Muscle layer of colon (tissue), 2 donors: ENCODE data around the gene PRELID1.

Source experiments
- H3K27ac ChIP-seq: one replicate; pipeline ENCODE4 v1.7.0; 2013; ENCODE audit warnings: low read depth, mild to moderate bottlenecking, low read length, moderate library complexity
- H3K27me3 ChIP-seq, 2 donors: one replicate each; pipeline ENCODE4 v1.7.0; 2013; ENCODE audit warnings: low read length in 2 of 2, mild to moderate bottlenecking in 2 of 2; ENCODE audit not compliant: insufficient read depth in 2 of 2, control insufficient read depth in 1 of 2
- H3K36me3 ChIP-seq: one replicate; pipeline ENCODE4 v1.7.0; 2013; ENCODE audit warnings: mild to moderate bottlenecking, low read length; ENCODE audit not compliant: insufficient read depth
- H3K4me1 ChIP-seq: one replicate; pipeline ENCODE4 v1.7.0; 2013; ENCODE audit warnings: mild to moderate bottlenecking, low read length; ENCODE audit not compliant: insufficient read depth
- H3K4me3 ChIP-seq, 2 donors: one replicate each; pipeline ENCODE4 v1.7.0; 2013; ENCODE audit warnings: low read length in 2 of 2, low read depth in 1 of 2, mild to moderate bottlenecking in 1 of 2, moderate library complexity in 1 of 2
- H3K9ac ChIP-seq: one replicate; pipeline ENCODE4 v1.7.0; 2013; ENCODE audit warnings: low read length
- H3K9me3 ChIP-seq: one replicate; pipeline ENCODE4 v1.7.0; 2013; ENCODE audit warnings: mild to moderate bottlenecking, low read length
- donor health status: abdominal sarcoma.
- donor health status: Adenocarcinoma of cecum.

PRELID1 gene

GRCh38 chr5:177317959-177318377 is 14.4 kb downstream of the PRELID1 start:
- no peak overlapping the region for H3K4me3 ChIP-seq
- no peaks in the 10 kb centered on the region for H3K27me3 ChIP-seq
- H3K27ac ChIP-seq, result no peak overlapping the region
- H3K4me1 ChIP-seq, result no peaks in the 10 kb centered on the region
- H3K9ac ChIP-seq, result no peak overlapping the region
- no peaks in the 10 kb centered on the region for H3K36me3 ChIP-seq
- no peaks in the 10 kb centered on the region for H3K9me3 ChIP-seq

GRCh38 chr5:177319913-177320588 is 16.5 kb downstream of the PRELID1 start:
- Histone ChIP-seq H3K36me3 (no peaks in the 10 kb centered on the region), H3K27me3 (no peaks in the 10 kb centered on the region), H3K4me3 (no peak overlapping the region), H3K4me1 (no peaks in the 10 kb centered on the region), H3K27ac (no peak overlapping the region), H3K9ac (no peak overlapping the region), H3K9me3 (no peaks in the 10 kb centered on the region)

- no peaks in the 10 kb centered on the region for H3K36me3 ChIP-seq
- H3K9ac ChIP-seq, result no peak overlapping the region
- H3K4me1 ChIP-seq, result no peaks in the 10 kb centered on the region
- no peak overlapping the region for H3K27ac ChIP-seq
- H3K9me3 ChIP-seq, result no peaks in the 10 kb centered on the region
- H3K27me3 ChIP-seq, result no peaks in the 10 kb centered on the region
- H3K4me3 ChIP-seq, result no peak overlapping the region
These were observed 17.3 kb downstream of the PRELID1 start for GRCh38 chr5:177320879-177321278.

DNA sequence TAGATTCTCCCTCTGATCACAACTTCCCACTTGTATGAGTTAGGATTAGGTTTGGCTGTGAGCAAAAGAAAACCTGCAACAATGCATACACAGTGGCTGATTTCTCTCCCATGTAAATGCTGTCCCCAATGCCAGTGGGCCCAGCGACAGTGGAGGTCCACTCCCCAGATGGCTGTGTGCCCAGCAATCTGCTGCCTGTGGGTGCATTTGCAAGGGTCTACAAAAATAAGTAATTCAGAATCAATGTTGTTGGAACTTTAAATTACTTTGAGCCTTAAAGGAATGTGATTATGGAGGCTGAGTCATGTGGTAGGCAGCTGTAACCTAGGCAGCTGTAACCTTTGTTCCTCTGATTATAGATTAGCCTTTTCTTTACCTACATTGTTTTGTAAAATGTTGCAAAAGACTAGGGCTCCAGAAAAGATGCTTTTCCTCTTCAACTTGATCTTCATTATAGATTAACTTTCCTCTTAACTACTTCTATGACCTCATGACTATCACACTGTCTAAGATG is 22.3 kb downstream of the PRELID1 start:
- peaks cover 4% of the 10 kb centered on the region for H3K36me3 ChIP-seq

GRCh38 chr5:177327539-177328522 is 24.2 kb downstream of the PRELID1 start:
- Histone ChIP-seq H3K9ac (no peak overlapping the region), H3K9me3 (no peaks in the 10 kb centered on the region), H3K27me3 (no peaks in the 10 kb centered on the region), H3K4me1 (no peaks in the 10 kb centered on the region), H3K27ac (no peak overlapping the region), H3K4me3 (no peak overlapping the region), H3K36me3 (peaks cover 6% of the 10 kb centered on the region)

More for the DNA sequence above, 22.3 kb downstream of the PRELID1 start:
- Histone ChIP-seq H3K27ac (no peak overlapping the region), H3K27me3 (no peaks in the 10 kb centered on the region), H3K9me3 (no peaks in the 10 kb centered on the region), H3K4me1 (no peaks in the 10 kb centered on the region), H3K9ac (no peak overlapping the region), H3K4me3 (no peak overlapping the region)

- no peak overlapping the region for H3K27ac ChIP-seq
- no peaks in the 10 kb centered on the region for H3K27me3 ChIP-seq
- H3K4me3 ChIP-seq, result no peak overlapping the region
- no peak overlapping the region for H3K9ac ChIP-seq
- H3K9me3 ChIP-seq, result no peaks in the 10 kb centered on the region
- H3K4me1 ChIP-seq, result no peaks in the 10 kb centered on the region
- H3K36me3 ChIP-seq, result peaks cover 14% of the 10 kb centered on the region
These were observed 25.1 kb downstream of the PRELID1 start for GRCh38 chr5:177328545-177329231.

DNA sequence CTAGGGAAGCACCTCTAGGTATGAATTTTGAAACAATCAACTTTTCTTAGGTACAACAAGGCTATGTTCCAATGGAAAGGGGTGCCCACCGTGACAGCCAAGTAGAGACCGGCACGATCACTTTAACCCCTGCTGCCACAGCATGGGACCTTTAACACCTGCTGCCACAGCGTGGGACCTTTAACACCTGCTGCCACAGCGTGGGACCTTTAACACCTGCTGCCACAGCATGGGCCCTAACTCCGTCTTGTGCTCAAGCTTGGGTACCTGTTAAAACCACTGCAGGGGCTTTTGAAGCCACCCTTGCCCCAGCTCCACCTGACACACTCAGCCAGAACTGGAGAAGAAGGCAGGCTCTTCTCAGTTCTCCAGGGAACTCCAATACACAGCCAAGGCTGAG is 26.3 kb downstream of the PRELID1 start:
- Histone ChIP-seq H3K27me3 (no peaks in the 10 kb centered on the region), H3K9ac (no peak overlapping the region), H3K27ac (no peak overlapping the region), H3K4me3 (no peak overlapping the region), H3K36me3 (peaks cover 26% of the 10 kb centered on the region), H3K4me1 (no peaks in the 10 kb centered on the region), H3K9me3 (no peaks in the 10 kb centered on the region)

DNA sequence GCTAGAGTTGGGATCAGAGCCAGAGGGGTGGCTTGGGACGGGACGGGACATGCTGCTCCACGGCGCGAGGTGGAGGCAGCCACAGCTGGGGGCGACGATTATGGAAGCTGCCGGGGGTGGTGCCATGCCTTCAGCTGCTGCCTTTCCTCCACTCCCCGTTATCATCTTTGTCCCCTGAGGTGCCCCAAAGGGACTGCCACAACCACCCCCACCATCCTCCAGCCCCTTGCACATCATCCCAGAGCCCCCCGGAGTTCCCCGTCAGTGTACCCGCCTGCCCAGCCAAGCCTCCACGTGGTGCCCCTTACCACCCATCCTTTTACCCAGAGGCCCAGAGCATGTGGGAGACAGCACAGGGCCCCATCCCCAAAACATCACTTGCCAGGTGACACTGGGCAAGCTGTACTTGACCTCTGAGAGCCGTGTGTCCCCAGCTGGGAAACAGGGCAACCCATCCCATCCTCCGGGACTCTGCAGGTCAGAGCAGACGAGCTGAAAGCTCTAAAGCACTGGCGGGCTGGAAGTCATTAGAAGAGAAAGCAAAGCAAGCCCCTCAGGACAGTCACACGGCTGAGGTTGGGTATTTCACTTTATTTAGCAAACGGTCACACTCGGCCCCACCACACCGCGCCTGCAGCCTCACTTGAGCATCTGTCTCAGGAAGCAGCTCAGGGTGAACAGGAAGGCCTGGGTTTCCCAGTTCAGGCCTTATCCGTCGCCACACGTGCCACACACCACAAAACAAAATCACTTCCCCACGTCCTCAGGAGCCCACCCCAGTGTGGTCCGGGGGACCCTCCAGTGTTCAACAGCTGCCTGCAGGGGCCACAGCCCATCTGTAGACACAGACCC is 27.6 kb downstream of the PRELID1 start:
- peaks cover 39% of the 10 kb centered on the region for H3K36me3 ChIP-seq

DNA sequence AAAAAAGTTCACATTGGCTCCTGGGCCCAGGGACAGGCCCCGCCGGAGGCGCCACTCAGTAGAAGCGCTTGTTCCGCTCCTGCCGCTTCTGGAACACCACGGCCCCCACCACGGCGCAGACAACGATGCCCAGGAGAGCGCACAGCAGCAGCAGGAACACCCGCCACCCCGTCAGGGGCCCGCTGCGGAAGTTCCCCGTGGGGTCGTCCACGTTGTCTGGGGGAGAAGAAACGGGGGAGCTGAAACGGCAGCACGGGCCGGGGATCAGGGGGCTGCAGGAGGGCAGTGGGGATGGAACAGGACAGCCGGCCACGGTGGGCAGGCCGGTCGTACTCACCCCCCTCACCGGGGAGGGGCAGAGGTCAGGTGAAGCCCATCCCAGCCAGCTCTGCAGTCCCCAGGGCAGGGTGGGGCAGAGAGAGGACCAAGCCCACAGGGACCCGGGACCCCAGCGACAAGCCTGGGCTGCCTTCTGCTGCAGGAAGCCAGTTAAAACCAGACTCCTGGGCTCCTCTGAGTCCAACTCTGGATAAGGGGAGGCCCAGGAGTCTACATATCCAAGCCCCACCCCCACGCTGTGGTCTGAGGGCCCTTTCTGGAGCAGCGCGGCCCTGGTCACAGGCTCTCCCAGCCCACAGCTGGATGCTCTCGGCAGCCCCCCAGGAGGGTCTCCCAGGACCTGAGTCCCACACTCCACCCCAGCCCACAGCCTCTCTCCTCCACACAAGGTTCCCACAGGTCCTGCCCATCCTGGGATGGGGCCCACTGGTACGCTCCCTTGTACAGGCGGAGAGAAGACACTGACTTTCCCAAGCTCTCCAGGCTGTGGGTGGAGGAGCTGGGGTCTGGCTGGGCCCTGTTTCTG is 28.7 kb downstream of the PRELID1 start:
- Histone ChIP-seq H3K4me1 (no peaks in the 10 kb centered on the region), H3K36me3 (peaks cover 50% of the 10 kb centered on the region), H3K4me3 (no peak overlapping the region)

More for the DNA sequence above, 27.6 kb downstream of the PRELID1 start:
- Histone ChIP-seq H3K4me3 (no peak overlapping the region), H3K9ac (no peak overlapping the region), H3K27ac (no peak overlapping the region), H3K27me3 (no peaks in the 10 kb centered on the region), H3K4me1 (no peaks in the 10 kb centered on the region), H3K9me3 (no peaks in the 10 kb centered on the region)

GRCh38 chr5:177332896-177333260 is 29.3 kb downstream of the PRELID1 start:
- no peaks in the 10 kb centered on the region for H3K9me3 ChIP-seq
- peaks cover 56% of the 10 kb centered on the region for H3K36me3 ChIP-seq
- no peak overlapping the region for H3K9ac ChIP-seq
- no peak overlapping the region for H3K27ac ChIP-seq
- H3K27me3 ChIP-seq, result no peaks in the 10 kb centered on the region
- no peaks in the 10 kb centered on the region for H3K4me1 ChIP-seq
- no peak overlapping the region for H3K4me3 ChIP-seq

More for the DNA sequence above, 28.7 kb downstream of the PRELID1 start:
- no peaks in the 10 kb centered on the region for H3K9me3 ChIP-seq
- H3K9ac ChIP-seq, result no peak overlapping the region
- no peak overlapping the region for H3K27ac ChIP-seq
- no peaks in the 10 kb centered on the region for H3K27me3 ChIP-seq
